ENCODE data around the gene NEK4.

- no peak for TF ChIP-seq CTCF (IDR thresholded peaks at IDR 0.05)
- no peak for TF ChIP-seq REST (IDR thresholded peaks at IDR 0.05; ENCODE audit: low read depth, low read length)
- TF ChIP-seq RAD21 (IDR thresholded peaks at IDR 0.05; ENCODE audit: low read length), result no peak
- no peak for TF ChIP-seq USF1 (IDR thresholded peaks at IDR 0.05; ENCODE audit: borderline replicate concordance, low read depth)
- no peak for TF ChIP-seq MEF2A (IDR thresholded peaks at IDR 0.05; ENCODE audit: borderline replicate concordance, low read depth)
- no peak for TF ChIP-seq EZH2phosphoT487 (IDR thresholded peaks at IDR 0.05; ENCODE audit: borderline replicate concordance, low read depth)
- TF ChIP-seq GABPA (IDR thresholded peaks at IDR 0.05; ENCODE audit: low read depth), result no peak
- no peak for TF ChIP-seq SIN3A (IDR thresholded peaks at IDR 0.05; ENCODE audit: borderline replicate concordance, low read depth, low read length)
- TF ChIP-seq ZBTB33 (IDR thresholded peaks at IDR 0.05; ENCODE audit: borderline replicate concordance, low read depth), result no peak
- no peak for TF ChIP-seq FOXM1 (IDR thresholded peaks at IDR 0.05; ENCODE audit: low read depth)
- TF ChIP-seq TEAD4 (IDR thresholded peaks at IDR 0.05; ENCODE audit: borderline replicate concordance, insufficient read depth), result no peak
- TF ChIP-seq EP300 (IDR thresholded peaks at IDR 0.05; ENCODE audit: borderline replicate concordance in 1 of 2, low read depth in 1 of 2, low read length in 1 of 2), result no peak
- no peak for TF ChIP-seq JUND (IDR thresholded peaks at IDR 0.05)
These were observed 39.1 kb downstream of the NEK4 start for GRCh38 chr3:52731590-52731989.
